Measurements from ENCODE around the gene ACADVL. TPM values are rescaled to one million over a fixed set of nuclear protein-coding genes. Genes with fewer than 3 reads are reported as not detected.

Gene ACADVL
- total RNA-seq, 4 donors from 2014 or later: 565 to 1,687 (median 703) TPM

GRCh38 chr17:7236808-7237207, 17.1 kb downstream of the ACADVL start:
- peaks cover 73% of the 10 kb centered on the region for H3K4me1 ChIP-seq
- 83% methylated on average over 6 of the region's 6 CpGs for WGBS
- no peak overlapping the region for H3K4me3 ChIP-seq

GRCh38 chr17:7237266-7237760, 17.6 kb downstream of the ACADVL start:
- DNase-seq (ENCODE audit: low spot score in 2 of 2): peak in 1 of 2 donors; percentile 72
- 19% methylated on average over 6 of the region's 6 CpGs for WGBS
- peaks cover 9% of the 10 kb centered on the region for H3K36me3 ChIP-seq
- no peaks in the 10 kb centered on the region for H3K9me3 ChIP-seq
- peaks cover 68% of the 10 kb centered on the region for H3K4me1 ChIP-seq
- H3K27ac ChIP-seq: peak overlapping the region; percentile 95
- H3K4me3 ChIP-seq: peak overlapping the region; percentile 97
- no peaks in the 10 kb centered on the region for H3K27me3 ChIP-seq
- no peak for TF ChIP-seq CTCF (IDR thresholded peaks at IDR 0.05)
- TF ChIP-seq POLR2AphosphoS5 (IDR thresholded peaks at IDR 0.05): no peak
- no peak for TF ChIP-seq POLR2A (IDR thresholded peaks at IDR 0.05)
- TF ChIP-seq EP300 (IDR thresholded peaks at IDR 0.05): no peak

More at GRCh38 chr17:7236808-7237207, 17.1 kb downstream of the ACADVL start:
- DNase-seq (ENCODE audit: low spot score in 2 of 2): no peak
- peaks cover 9% of the 10 kb centered on the region for H3K36me3 ChIP-seq
- H3K27ac ChIP-seq: peak overlapping the region; percentile 95
- no peak for TF ChIP-seq CTCF (IDR thresholded peaks at IDR 0.05)
- TF ChIP-seq EP300 (IDR thresholded peaks at IDR 0.05): no peak
- TF ChIP-seq POLR2A (IDR thresholded peaks at IDR 0.05): no peak
- TF ChIP-seq POLR2AphosphoS5 (IDR thresholded peaks at IDR 0.05): no peak
- H3K9me3 ChIP-seq: no peaks in the 10 kb centered on the region
- no peaks in the 10 kb centered on the region for H3K27me3 ChIP-seq

- no peaks in the 10 kb centered on the region for H3K9me3 ChIP-seq
- no peaks in the 10 kb centered on the region for H3K27me3 ChIP-seq
- H3K4me3 ChIP-seq: peak overlapping the region; percentile 97
- H3K4me1 ChIP-seq: peaks cover 62% of the 10 kb centered on the region
- TF ChIP-seq POLR2A (IDR thresholded peaks at IDR 0.05) (no peak), POLR2AphosphoS5 (IDR thresholded peaks at IDR 0.05) (no peak), EP300 (IDR thresholded peaks at IDR 0.05) (no peak), CTCF (IDR thresholded peaks at IDR 0.05) (no peak)
- under 1% methylated on average over 17 of the region's 73 CpGs for WGBS
- H3K36me3 ChIP-seq: peaks cover 9% of the 10 kb centered on the region
- H3K27ac ChIP-seq: peak overlapping the region; percentile 95
- DNase-seq (ENCODE audit: low spot score in 2 of 2): peak; percentile 88 to 90
Measured at GRCh38 chr17:7237761-7238419, 18.2 kb downstream of the ACADVL start.

GRCh38 chr17:7238420-7239090, 18.8 kb downstream of the ACADVL start:
- 1% methylated on average over 34 of the region's 39 CpGs for WGBS
- Histone ChIP-seq H3K27ac (peak overlapping the region; percentile 95), H3K4me1 (peaks cover 60% of the 10 kb centered on the region), H3K4me3 (peak overlapping the region; percentile 97), H3K9me3 (no peaks in the 10 kb centered on the region), H3K27me3 (no peaks in the 10 kb centered on the region), H3K36me3 (peaks cover 9% of the 10 kb centered on the region)
- no peak for TF ChIP-seq CTCF (IDR thresholded peaks at IDR 0.05)
- TF ChIP-seq POLR2A (IDR thresholded peaks at IDR 0.05): no peak
- no peak for TF ChIP-seq EP300 (IDR thresholded peaks at IDR 0.05)
- no peak for TF ChIP-seq POLR2AphosphoS5 (IDR thresholded peaks at IDR 0.05)
- no peak for DNase-seq (ENCODE audit: low spot score in 2 of 2)
